GM18858 (cell line): ENCODE results near the gene OR6M1.

Source experiments
- ATAC-seq: cut with Tn5 transposase; IDR thresholded peaks from one replicate; pipeline ENCODE4 v1.9.1; 2021; ENCODE audit not compliant: unreplicated experiment

OR6M1 gene

DNA sequence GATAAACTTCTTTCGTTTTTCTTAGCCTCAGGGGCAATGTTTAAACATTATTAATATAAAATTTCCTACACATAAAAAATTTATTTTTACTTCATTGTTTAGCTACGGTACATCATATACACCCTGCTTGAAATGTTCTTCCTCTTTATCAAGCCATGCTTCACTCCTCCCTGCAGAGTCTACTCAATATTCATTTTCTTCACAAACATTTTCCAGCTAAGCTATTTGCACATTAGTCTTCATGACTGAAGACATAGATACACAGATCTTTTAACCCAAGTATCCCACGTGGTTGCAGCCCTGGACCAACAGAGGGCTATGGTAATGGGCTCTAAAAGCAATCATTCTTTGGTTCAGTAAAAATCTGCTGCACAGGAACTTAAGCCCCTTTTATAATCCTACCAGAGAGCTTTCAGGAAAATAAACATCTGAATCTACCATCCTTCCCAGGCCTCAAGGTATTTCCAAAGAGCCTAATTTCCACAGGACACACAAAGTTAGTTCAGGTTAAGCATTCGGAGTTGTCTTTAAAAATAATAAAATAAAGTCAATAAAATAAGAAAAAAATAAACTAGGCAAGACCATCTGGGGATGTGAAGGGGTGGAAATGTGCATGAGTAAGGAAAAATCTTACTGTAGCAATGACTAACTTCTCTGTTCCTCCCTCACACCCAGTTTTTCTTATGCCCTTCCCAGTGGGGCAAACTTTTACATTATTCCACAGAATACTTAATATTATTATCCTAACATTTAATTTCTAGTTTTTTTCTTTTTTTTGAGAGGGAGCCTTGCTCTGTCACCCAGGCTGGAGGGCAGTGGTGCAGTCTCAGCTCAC lies 30.2 kb downstream of the OR6M1 start:
- no peak for ATAC-seq

DNA sequence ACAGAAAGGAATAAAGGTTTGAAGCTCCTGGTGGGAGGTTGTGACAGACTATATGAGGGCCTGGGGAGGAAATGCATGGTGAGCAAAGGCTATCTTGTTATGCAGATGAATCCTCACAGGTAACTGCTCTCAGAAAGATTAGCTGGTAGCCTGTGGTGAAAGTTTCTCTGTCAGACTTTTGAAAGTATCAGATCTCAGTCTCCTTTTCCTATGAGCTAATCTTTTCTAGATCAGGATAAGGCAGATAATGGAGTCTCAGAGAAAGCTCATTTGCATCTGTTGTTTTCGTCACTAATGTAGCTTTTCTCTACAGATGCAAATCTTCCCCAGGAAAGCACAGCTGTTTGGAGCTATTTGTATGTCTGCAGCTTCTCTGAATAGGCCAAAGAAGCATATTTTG lies 30.9 kb downstream of the OR6M1 start:
- ATAC-seq, result no peak

- no peak for ATAC-seq
Observed at GRCh38 chr11:123773959-123774358, 32.2 kb downstream of the OR6M1 start.

GRCh38 chr11:123773026-123773425 lies 33.1 kb downstream of the OR6M1 start:
- no peak for ATAC-seq

DNA sequence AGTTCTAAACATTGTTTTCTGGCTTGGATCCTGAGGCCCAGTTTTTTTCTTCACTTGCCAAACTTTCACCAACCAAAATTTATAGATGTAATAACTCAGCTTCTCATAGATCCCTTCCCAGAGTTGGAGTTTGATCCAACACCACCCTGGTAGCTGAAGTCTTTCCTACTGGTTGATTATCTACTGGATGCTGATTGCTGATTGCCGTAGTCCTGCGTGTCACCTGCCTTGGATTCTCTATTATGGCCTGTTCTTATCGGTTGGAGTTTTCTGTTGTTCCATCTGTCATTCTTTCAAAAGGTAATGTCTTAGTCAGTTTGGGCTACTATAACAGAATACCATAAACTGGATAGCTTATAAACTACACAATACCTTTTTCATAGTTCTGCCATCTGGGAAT lies 34.5 kb downstream of the OR6M1 start:
- no peak for ATAC-seq

DNA sequence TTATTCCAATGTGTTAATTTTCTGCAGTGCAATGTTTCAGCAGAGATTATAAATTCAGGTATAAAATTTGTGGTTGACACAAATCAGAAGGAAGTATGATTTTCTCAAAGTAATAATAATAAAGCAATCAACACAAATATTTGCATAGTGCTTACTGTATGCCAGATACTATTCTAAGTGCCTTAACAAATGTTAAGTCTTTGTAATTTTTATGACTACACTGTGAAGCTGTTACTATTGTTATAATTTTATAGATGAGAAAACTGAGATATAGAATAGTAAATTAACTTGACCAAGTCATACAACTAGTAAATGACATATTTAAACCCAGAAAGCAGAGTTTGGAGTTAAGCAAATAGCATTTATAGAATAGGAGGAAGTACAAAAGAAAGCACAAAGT lies 35.4 kb downstream of the OR6M1 start:
- ATAC-seq, result no peak

- no peak for ATAC-seq
Observed at GRCh38 chr11:123765601-123766000, 40.5 kb downstream of the OR6M1 start.

- no peak for ATAC-seq
Observed at GRCh38 chr11:123762422-123762821, 43.7 kb downstream of the OR6M1 start.

- peak; percentile 85 for ATAC-seq
Observed at GRCh38 chr11:123760894-123761293, 45.3 kb downstream of the OR6M1 start.

GRCh38 chr11:123757976-123758375 lies 48.2 kb downstream of the OR6M1 start:
- no peak for ATAC-seq

DNA sequence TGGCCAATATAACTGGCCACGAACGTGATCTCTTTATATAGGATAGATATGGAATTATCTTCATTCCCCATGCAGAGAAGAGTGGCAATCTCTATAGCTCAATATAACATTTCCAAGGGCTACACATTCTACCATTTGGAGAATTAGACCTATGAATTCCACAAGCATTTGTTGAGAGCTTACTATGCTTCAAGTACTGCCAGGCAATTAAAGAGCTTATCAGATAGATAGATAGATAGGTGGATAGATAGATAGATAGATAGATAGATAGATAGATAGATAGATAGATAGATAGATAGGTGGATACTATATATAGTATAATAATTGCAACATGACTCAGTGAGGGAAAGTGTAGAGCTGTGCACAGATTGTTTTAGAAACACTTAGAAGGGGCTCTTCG lies 50.3 kb downstream of the OR6M1 start:
- ATAC-seq, result no peak
